Activated CD8-positive, alpha-beta T cell treated with anti-CD3 and anti-CD28 coated beads for 36 hours (primary cell): Measurements from ENCODE around the gene F2. TPM values are rescaled to one million over a fixed set of nuclear protein-coding genes. Genes with fewer than 3 reads are reported as not detected.
A peak's percentile ranks its signal among the peaks of the same experiment; 100 is the strongest.

Experiments
- ATAC-seq: fragments of 200-7000 bp; cut with Tn5 transposase; one replicate; pipeline ENCODE4 v1.10.0; 2021; ENCODE audit warnings: mild to moderate bottlenecking, moderate library complexity
- CTCF ChIA-PET: fragments of 350-600 bp; sonication (Branson Sonifier 250); formaldehyde crosslinking; loops from one replicate; lab custom pipeline; 2021; ENCODE audit warnings: antibody characterized with exemption; lab: Charles Lee
- POLR2A ChIA-PET: fragments of 350-600 bp; sonication (Branson Sonifier 250); formaldehyde crosslinking; loops from one replicate; lab custom pipeline; 2021; ENCODE audit warnings: antibody characterized with exemption; lab: Charles Lee
- DNase-seq: peaks from one replicate; pipeline ENCODE4 v3.0.0-alpha.2; 2020
- H3K27ac Mint-ChIP-seq: one replicate; pipeline ENCODE4 v1.8.0; 2021; ENCODE audit warnings: mild to moderate bottlenecking, mixed read lengths
- H3K27me3 Mint-ChIP-seq: one replicate; pipeline ENCODE4 v1.8.0; 2021; ENCODE audit warnings: mixed read lengths
- H3K36me3 Mint-ChIP-seq: one replicate; pipeline ENCODE4 v1.8.0; 2021; ENCODE audit warnings: low read depth, mixed read lengths
- H3K4me1 Mint-ChIP-seq: one replicate; pipeline ENCODE4 v1.8.0; 2021; ENCODE audit warnings: low read depth, mixed read lengths
- H3K4me3 Mint-ChIP-seq: one replicate; pipeline ENCODE4 v1.8.0; 2021; ENCODE audit warnings: mild to moderate bottlenecking, moderate library complexity, mixed read lengths
- H3K9me3 Mint-ChIP-seq: one replicate; pipeline ENCODE4 v1.8.0; 2021; ENCODE audit warnings: mixed read lengths
- CTCF ChIP-seq: fragments of 200-600 bp; IDR thresholded peaks from one replicate; pipeline ENCODE4 v1.8.0; 2022; ENCODE audit warnings: antibody characterized with exemption, mild to moderate bottlenecking
- intact Hi-C: fragments of 100-400 bp; cut with micrococcal nuclease; formaldehyde crosslinking; loops from one replicate; pipeline ENCODE4 v1.10.0; 2022
- microRNA-seq: library from miRNA; unstranded; fragments of <30 nt; microRNA quantifications from one replicate; pipeline ENCODE4 v1.2.0, GENCODE V29; 2022; ENCODE audit warnings: borderline microRNAs expressed, borderline replicate concordance
- total RNA-seq, 2 experiments: library from RNA; stranded (reverse); gene quantifications; one replicate each; pipeline ENCODE4 v1.2.3, GENCODE V29; 2021

The F2 gene
- total RNA-seq, 2 experiments from 2014 or later: not detected

- ChIA-PET CTCF (no interaction called here), POLR2A (no interaction called here)
- H3K4me3 Mint-ChIP-seq: no peak overlapping the region
- TF ChIP-seq CTCF: no peak
- ATAC-seq (no peak), DNase-seq (no peak)
- no peaks in the 10 kb centered on the region for H3K4me1 Mint-ChIP-seq
- H3K36me3 Mint-ChIP-seq: peaks cover 44% of the 10 kb centered on the region
- no peak overlapping the region for H3K27ac Mint-ChIP-seq
- H3K9me3 Mint-ChIP-seq: no peaks in the 10 kb centered on the region
- no peaks in the 10 kb centered on the region for H3K27me3 Mint-ChIP-seq
- intact Hi-C loops: no loop called here
Observed at GRCh38 chr11:46776878-46777277, 57.9 kb downstream of the F2 start.

- peaks cover 44% of the 10 kb centered on the region for H3K36me3 Mint-ChIP-seq
- H3K9me3 Mint-ChIP-seq: no peaks in the 10 kb centered on the region
- no peak for TF ChIP-seq CTCF
- intact Hi-C loops: no loop called here
- DNase-seq (no peak), ATAC-seq (no peak)
- H3K4me3 Mint-ChIP-seq: no peak overlapping the region
- no peaks in the 10 kb centered on the region for H3K27me3 Mint-ChIP-seq
- no peaks in the 10 kb centered on the region for H3K4me1 Mint-ChIP-seq
- POLR2A ChIA-PET: no interaction called here
- H3K27ac Mint-ChIP-seq: no peak overlapping the region
- CTCF ChIA-PET: no interaction called here
Observed at GRCh38 chr11:46778416-46778815, 59.4 kb downstream of the F2 start.

Small RNA genes within 50 kb of the gene (microRNA-seq; reads per million reads assigned to microRNA genes)
- 3.3 reads per million, percentile 8 among the genes with 10 or more reads in this experiment for gene MIR5582

Other genes with a start within 250 kb of the F2 start
- 10 to 100 TPM; 24.0 to 24.1 TPM for gene AMBRA1, start 125.2 kb upstream of the F2 start, total RNA-seq
- gene HARBI1, start 102.0 kb upstream of the F2 start, total RNA-seq: 1 to 10 TPM; 3.1 to 3.3 TPM
- 10 to 100 TPM; 53.4 to 61.2 TPM for gene ATG13, start 101.7 kb upstream of the F2 start, total RNA-seq
- 10 to 100 TPM; 32.7 to 34.5 TPM for gene ARHGAP1, start 18.6 kb upstream of the F2 start, total RNA-seq
- 1 to 10 TPM; 9.2 to 9.7 TPM for gene ZNF408, start 18.2 kb upstream of the F2 start, total RNA-seq
- gene CKAP5, start 127.1 kb downstream of the F2 start, total RNA-seq: 100 to 1,000 TPM; 137 to 145 TPM
- under 1 TPM; 0.36 to 0.45 TPM for gene LRP4, start 199.3 kb downstream of the F2 start, total RNA-seq
- 10 to 100 TPM; 12.8 to 14.4 TPM for gene CSTPP1, start 217.5 kb downstream of the F2 start, total RNA-seq